Heart left ventricle (tissue), 16 donors: ENCODE measurements around the gene NRP1. TPM values are rescaled to one million over a fixed set of nuclear protein-coding genes. Genes with fewer than 3 reads are reported as not detected.
A peak's percentile ranks its signal among the peaks of the same experiment; 100 is the strongest.

Experiments
- ATAC-seq, 4 donors: fragments of 200-7000 bp; cut with Tn5 transposase; one replicate each; pipeline ENCODE4 v1.9.1; 2020 to 2022; ENCODE audit warnings: moderate library complexity in 4 of 4, mild to moderate bottlenecking in 3 of 4, moderate number of reproducible peaks in 1 of 4
- DNase-seq, 5 donors: peaks; one replicate each; pipeline ENCODE4 v3.0.0-alpha.2; 2020
- H3K27ac ChIP-seq, 12 donors: fragments of 200-600 bp; sonication (generic) in 4 of 12; one replicate each; pipeline versions ENCODE4 v1.5.0 to v1.8.0; 2016 to 2022; ENCODE audit warnings: mild to moderate bottlenecking in 2 of 12
- H3K27me3 ChIP-seq, 9 donors: fragments of 200-600 bp; sonication (generic) in 2 of 9; one replicate each; pipeline versions ENCODE4 v1.5.1 to v1.8.0; 2016 to 2022; ENCODE audit warnings: mild to moderate bottlenecking in 3 of 9
- H3K36me3 ChIP-seq, 9 donors: fragments of 200-600 bp; sonication (generic) in 2 of 9; one replicate each; pipeline versions ENCODE4 v1.5.0 to v1.8.0; 2018 to 2022; ENCODE audit warnings: mild to moderate bottlenecking in 2 of 9
- H3K4me1 ChIP-seq, 12 donors: fragments of 200-600 bp; sonication (generic) in 4 of 12; one replicate each; pipeline versions ENCODE4 v1.5.0 to v1.8.0; 2016 to 2022; ENCODE audit warnings: mild to moderate bottlenecking in 3 of 12
- H3K4me3 ChIP-seq, 12 donors: fragments of 200-600 bp; sonication (generic) in 4 of 12; one replicate each; pipeline versions ENCODE4 v1.5.0 to v1.8.0; 2017 to 2022; ENCODE audit warnings: mild to moderate bottlenecking in 9 of 12, moderate library complexity in 4 of 12
- H3K9me3 ChIP-seq, 12 donors: fragments of 200-600 bp; sonication (generic) in 4 of 12; one replicate each; pipeline versions ENCODE4 v1.5.0 to v1.8.0; 2016 to 2022; ENCODE audit warnings: mild to moderate bottlenecking in 1 of 12
- POLR2A ChIP-seq, 2 donors: fragments of 450-650 bp; IDR thresholded peaks; one replicate each; pipeline ENCODE4 v1.6.1; 2017; ENCODE audit warnings: antibody characterized with exemption in 2 of 2, mild to moderate bottlenecking in 2 of 2, moderate library complexity in 2 of 2
- WGBS, 4 donors: extraction: QIAGEN DNeasy Blood & Tissue Kit in 2 of 4; methylation state at CpG; one replicate each; pipeline versions ENCODE4 v1.1.5 to v1.1.7; 2013 to 2018; 5-methylcytosine and 5-hydroxymethylcytosine counted together
- intact Hi-C, 10 donors: fragments of 100-400 bp; cut with DNase I; formaldehyde crosslinking; loops; one replicate each; pipeline versions ENCODE4 v1.11.1 to v1.14.2; 2022
- polyA plus RNA-seq, 2 donors: library from polyadenylated mRNA; stranded (reverse); fragments of 200-250 nt; gene quantifications; one replicate each; pipeline ENCODE4 v1.2.3, GENCODE V29; 2013
- total RNA-seq, 9 donors: library from RNA; depleted of rRNA in 2 of 9; stranded (reverse); fragments of >200 nt in 2 of 9; fragmentation: NEBNext Ultra II Directional in 3 of 9; extraction: Animal tissue kit (Norgen Biotek cat#: 25700) in 3 of 9; gene quantifications; one replicate each; pipeline versions ENCODE4 v1.1.0 to v1.2.4, GENCODE V29; 2016 to 2023
- TF ChIP-seq, protein P1 (sequence below), 12 donors: fragments of 200-600 bp; sonication (generic) in 4 of 12; IDR thresholded peaks; one replicate each; pipeline versions ENCODE4 v1.5.0 to v1.8.0; 2018 to 2022; ENCODE audit warnings: antibody characterized with exemption in 12 of 12, mild to moderate bottlenecking in 5 of 12
- donor health status: ischemic (EF 13 %, LVEDD 7.1; RV severe dilation, severe dysfunction).
- donor health status: healthy with polysubstance abuse.
- donor health status: DM: no; HTN: yes; CAD: no.
- donor health status: DM: no; HTN: no; CAD: no.
- donor health status: ischemic (EF 25% LVEDD 6.9; RV normal size, moderate dysfunction).
- donor health status: ischemic (EF 25% LVEDD 5.7; RV mildly dilated, moderate dysfunction).
- donor health status: healthy.
- donor health status: DM: yes; HTN: yes; CAD: no.
- donor health status: ischemic (EF 35%, LVEDD 5.7; RV mildly dilated, moderate dysfunction).
- donor health status: nonischemic (EF 11% LVEDD 7.7; RV severe dilation, severe dysfunction).
- donor health status: DM: yes; HTN: yes; CAD: no.
- donor health status: PGD.
- donor health status: ischemic (EF 29% LVEDD 5.4; RV normal size, mild dysfunction).
- donor health status: nonischemic (EF 23%, LVEDD 6.1; RV moderate dilation, normal function).

The NRP1 gene
- total and polyA plus RNA-seq, 11 donors, result 47.1 to 279 (median 152) TPM

DNA sequence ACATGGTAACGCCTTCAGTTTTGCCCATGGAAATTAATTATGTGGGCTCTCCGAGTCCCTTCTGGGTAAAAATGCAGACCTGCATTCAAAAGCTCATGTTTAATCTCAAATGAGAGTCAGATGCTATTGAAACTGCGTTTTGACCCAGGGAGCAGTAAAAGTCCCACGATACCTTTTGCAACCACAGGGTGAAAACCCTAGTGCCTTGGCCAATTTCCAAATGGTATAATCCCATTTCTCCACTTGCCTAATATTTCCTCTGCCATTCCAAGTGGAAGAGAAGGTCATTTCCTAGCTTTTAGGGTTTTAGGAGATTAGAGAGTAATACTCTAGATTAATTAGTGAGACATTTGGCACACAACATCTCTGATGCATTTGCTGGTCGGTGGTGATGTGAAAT lies 132.5 kb downstream of the NRP1 start:
- Histone ChIP-seq H3K27me3 (no peaks in the 10 kb centered on the region), H3K27ac (peak overlapping the region in 2 of 12 donors; percentile 16 to 36), H3K9me3 (no peaks in the 10 kb centered on the region), H3K4me1 (peaks cover 0 to 40% (median 13%) of the 10 kb centered on the region in 12 donors), H3K4me3 (no peak overlapping the region), H3K36me3 (peaks cover 0 to 95% (median 94%) of the 10 kb centered on the region in 9 donors)
- 63 to 73% (median 65%) methylated on average over 5 of the region's 5 CpGs for WGBS, 4 donors
- DNase-seq, result no peak
- intact Hi-C loops, result loop anchor here in 1 of 10 donors (5.0 kb wide), 1 partner anchor 35 kb away; no protein-coding TSS in a partner anchor
- TF ChIP-seq POLR2A (IDR thresholded peaks at IDR 0.05), result no peak
- TF ChIP-seq, protein P1, sequence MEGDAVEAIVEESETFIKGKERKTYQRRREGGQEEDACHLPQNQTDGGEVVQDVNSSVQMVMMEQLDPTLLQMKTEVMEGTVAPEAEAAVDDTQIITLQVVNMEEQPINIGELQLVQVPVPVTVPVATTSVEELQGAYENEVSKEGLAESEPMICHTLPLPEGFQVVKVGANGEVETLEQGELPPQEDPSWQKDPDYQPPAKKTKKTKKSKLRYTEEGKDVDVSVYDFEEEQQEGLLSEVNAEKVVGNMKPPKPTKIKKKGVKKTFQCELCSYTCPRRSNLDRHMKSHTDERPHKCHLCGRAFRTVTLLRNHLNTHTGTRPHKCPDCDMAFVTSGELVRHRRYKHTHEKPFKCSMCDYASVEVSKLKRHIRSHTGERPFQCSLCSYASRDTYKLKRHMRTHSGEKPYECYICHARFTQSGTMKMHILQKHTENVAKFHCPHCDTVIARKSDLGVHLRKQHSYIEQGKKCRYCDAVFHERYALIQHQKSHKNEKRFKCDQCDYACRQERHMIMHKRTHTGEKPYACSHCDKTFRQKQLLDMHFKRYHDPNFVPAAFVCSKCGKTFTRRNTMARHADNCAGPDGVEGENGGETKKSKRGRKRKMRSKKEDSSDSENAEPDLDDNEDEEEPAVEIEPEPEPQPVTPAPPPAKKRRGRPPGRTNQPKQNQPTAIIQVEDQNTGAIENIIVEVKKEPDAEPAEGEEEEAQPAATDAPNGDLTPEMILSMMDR (IDR thresholded peaks at IDR 0.05), result no peak
- no peak for ATAC-seq

DNA sequence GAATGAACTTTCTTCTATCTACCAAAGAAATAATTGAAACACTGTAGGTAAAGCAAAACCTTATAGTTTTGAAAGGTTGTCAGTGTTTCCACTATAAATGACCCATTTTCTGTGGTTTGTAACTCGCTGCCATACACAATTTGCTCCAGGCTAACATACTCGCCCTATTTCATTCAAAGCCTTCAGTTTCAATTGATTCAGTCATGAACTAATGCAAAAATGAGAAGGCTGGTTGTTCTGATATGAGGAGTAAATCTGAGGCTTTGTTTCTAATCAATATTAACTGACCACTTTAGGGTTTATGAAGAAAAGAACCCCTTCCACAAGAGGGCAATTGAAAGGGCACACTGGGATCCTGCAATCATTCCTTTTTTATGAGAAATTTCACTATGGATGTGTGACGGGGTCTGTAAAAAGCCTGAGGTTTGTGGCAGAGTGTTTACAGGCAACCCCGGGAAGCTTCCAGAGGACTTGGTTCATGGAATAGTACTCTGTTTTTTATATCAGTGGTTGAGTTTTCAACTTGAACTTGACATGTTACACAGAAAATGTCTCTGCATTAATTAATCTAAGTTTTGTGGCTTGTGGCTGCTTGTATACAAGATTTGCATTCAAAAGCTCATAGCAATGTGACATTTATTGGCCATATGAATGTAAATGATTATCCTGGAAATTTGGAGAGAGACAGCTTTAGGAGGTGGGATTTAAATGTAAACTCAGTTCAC lies 133.2 kb downstream of the NRP1 start:
- TF ChIP-seq, protein P1 (IDR thresholded peaks at IDR 0.05), result no peak
- no peak for TF ChIP-seq POLR2A (IDR thresholded peaks at IDR 0.05)
- no peak overlapping the region for H3K4me3 ChIP-seq
- peaks cover 0 to 95% (median 94%) of the 10 kb centered on the region in 9 donors for H3K36me3 ChIP-seq
- H3K9me3 ChIP-seq, result no peaks in the 10 kb centered on the region
- H3K4me1 ChIP-seq, result peaks cover 0 to 48% (median 18%) of the 10 kb centered on the region in 12 donors
- ATAC-seq, result no peak
- WGBS, 4 donors, result 89 to 95% (median 94%) methylated on average over 4 of the region's 4 CpGs
- peak overlapping the region in 1 of 12 donors; percentile 36 for H3K27ac ChIP-seq
- H3K27me3 ChIP-seq, result no peaks in the 10 kb centered on the region
- intact Hi-C loops, result loop anchor here in 1 of 10 donors (5.0 kb wide), 1 partner anchor 36 kb away; no protein-coding TSS in a partner anchor
- DNase-seq, result no peak

DNA sequence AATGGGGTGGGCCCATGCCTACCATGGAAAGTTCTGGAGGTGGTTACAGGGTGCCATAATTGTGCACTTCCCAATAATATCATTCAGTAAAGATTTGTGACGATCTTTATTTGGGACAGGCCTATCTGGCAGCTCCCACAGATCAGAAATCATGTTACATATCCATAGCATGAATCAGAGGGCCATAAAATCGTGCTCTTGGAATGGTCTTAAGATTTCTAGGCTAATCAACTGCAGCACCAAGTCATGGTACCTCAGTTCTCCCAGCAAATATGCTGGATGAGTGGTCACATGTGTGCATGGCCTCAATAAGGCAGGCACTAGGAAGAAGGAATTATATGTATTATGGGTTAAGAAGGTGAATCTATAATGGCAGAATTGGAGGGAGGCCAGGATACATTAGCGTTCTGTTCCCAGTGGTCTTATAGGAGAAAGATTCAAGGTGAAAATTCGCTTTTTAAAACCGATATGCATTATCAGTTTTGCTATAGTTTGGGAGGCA lies 134.7 kb downstream of the NRP1 start:
- intact Hi-C loops, result loop anchor here in 7 of 10 donors (5.0 to 10.0 kb wide), 8 partner anchors 38 to 1438 kb away; partner anchors contain the start of gene NRP1 (in 3 of the 7)
- H3K36me3 ChIP-seq, result peaks cover 0 to 95% (median 94%) of the 10 kb centered on the region in 9 donors
- H3K27ac ChIP-seq, result peak overlapping the region in 3 of 12 donors; percentile 1 to 15 (median 8)
- H3K4me3 ChIP-seq, result no peak overlapping the region
- ATAC-seq (no peak), DNase-seq (no peak)
- WGBS, 4 donors, result 93 to 95% (median 93%) methylated on average over 5 of the region's 5 CpGs
- H3K4me1 ChIP-seq, result peaks cover 0 to 55% (median 29%) of the 10 kb centered on the region in 12 donors
- TF ChIP-seq, protein P1 (IDR thresholded peaks at IDR 0.05), result no peak
- TF ChIP-seq POLR2A (IDR thresholded peaks at IDR 0.05), result no peak
- H3K27me3 ChIP-seq, result no peaks in the 10 kb centered on the region
- no peaks in the 10 kb centered on the region for H3K9me3 ChIP-seq

DNA sequence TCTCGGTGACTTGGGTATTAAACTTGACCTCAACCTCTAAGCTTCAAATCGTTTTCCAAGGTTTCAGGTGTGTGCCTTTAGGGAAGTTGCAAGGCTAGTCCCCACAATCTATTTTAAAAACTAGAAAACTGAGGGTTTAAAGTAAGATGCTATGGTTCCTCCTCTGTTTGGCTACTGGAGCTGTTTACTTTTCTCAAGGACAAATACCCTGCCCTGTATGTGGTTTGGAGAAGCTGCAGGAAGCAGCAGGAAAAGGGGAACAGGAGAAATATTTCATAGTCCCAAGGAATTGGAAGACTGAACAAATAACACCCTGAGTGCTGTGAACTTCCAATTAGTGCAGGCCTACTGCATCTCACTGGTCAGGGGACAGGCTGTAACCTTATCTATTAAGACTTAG lies 135.9 kb downstream of the NRP1 start:
- Histone ChIP-seq H3K27ac (peak overlapping the region in 8 of 12 donors; percentile 1 to 74 (median 40)), H3K4me3 (no peak overlapping the region), H3K4me1 (peaks cover 4 to 64% (median 39%) of the 10 kb centered on the region in 12 donors), H3K36me3 (peaks cover 0 to 97% (median 90%) of the 10 kb centered on the region in 9 donors), H3K27me3 (no peaks in the 10 kb centered on the region), H3K9me3 (no peaks in the 10 kb centered on the region)
- DNase-seq, result no peak
- no peak for ATAC-seq
- TF ChIP-seq, protein P1 (IDR thresholded peaks at IDR 0.05), result no peak
- TF ChIP-seq POLR2A (IDR thresholded peaks at IDR 0.05), result no peak
- intact Hi-C loops, result loop anchor here in 7 of 10 donors (5.0 to 10.0 kb wide), 7 partner anchors 46 to 1439 kb away; partner anchors contain the start of gene NRP1 (in 3 of the 7)
- WGBS, 4 donors, result 58 to 74% (median 70%) methylated on average over 2 of the region's 2 CpGs
